GM21723 (cell line): ENCODE data around the gene MVB12B.
"Not testable (repeated sequence)": the region's sequence is repeated elsewhere in the genome, so short reads cannot be mapped to it uniquely, and the experiment has no call there.

Experiments
- ATAC-seq: cut with Tn5 transposase; IDR thresholded peaks from one replicate; pipeline ENCODE4 v1.9.1; 2021; ENCODE audit warnings: mild to moderate bottlenecking, moderate library complexity; ENCODE audit not compliant: unreplicated experiment

The MVB12B gene, protein sequence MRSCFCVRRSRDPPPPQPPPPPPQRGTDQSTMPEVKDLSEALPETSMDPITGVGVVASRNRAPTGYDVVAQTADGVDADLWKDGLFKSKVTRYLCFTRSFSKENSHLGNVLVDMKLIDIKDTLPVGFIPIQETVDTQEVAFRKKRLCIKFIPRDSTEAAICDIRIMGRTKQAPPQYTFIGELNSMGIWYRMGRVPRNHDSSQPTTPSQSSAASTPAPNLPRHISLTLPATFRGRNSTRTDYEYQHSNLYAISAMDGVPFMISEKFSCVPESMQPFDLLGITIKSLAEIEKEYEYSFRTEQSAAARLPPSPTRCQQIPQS

GRCh38 chr9:126326228-126327005 is at the start of gene MVB12B:
TSS of gene MVB12B (plus strand) at chr9:126326829. CDS start at chr9:126326930, 101 bp downstream.
- ATAC-seq, result no peak

DNA sequence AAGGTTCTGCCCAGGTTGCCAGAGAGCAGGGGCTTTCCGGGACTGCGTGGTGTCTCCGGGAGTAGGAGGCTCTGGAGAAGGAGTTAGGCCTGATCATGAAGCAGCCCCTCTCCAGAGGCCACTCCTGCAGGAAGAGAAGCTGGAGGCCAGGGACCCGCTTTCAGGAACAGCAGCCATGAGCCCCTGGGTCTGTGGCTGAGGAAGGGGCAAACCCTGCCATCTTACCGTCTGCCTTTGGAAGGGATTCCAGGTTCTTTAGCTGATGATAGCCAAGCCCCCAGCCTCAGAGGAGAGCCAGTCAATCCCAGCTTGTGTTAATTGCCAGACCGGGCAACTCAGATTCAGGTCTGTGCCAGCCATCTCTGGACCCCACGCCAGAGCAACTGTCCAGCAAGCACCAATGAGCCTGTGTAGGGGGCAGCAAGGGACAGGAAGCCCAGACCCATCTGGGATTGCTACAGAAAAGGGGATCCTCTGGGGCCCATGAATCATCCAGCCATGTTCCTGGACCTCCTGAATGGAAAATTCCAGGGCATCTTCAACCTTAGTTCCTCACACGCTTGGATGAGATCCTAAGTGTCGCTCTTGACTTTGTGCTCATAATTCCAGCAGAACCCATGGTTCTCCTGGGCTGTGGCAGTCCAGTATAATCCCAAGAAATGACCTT is 42.7 kb upstream of the MVB12B start:
- ATAC-seq, result no peak

GRCh38 chr9:126285652-126286051 is 41.0 kb upstream of the MVB12B start:
- ATAC-seq, result not testable (repeated sequence)

DNA sequence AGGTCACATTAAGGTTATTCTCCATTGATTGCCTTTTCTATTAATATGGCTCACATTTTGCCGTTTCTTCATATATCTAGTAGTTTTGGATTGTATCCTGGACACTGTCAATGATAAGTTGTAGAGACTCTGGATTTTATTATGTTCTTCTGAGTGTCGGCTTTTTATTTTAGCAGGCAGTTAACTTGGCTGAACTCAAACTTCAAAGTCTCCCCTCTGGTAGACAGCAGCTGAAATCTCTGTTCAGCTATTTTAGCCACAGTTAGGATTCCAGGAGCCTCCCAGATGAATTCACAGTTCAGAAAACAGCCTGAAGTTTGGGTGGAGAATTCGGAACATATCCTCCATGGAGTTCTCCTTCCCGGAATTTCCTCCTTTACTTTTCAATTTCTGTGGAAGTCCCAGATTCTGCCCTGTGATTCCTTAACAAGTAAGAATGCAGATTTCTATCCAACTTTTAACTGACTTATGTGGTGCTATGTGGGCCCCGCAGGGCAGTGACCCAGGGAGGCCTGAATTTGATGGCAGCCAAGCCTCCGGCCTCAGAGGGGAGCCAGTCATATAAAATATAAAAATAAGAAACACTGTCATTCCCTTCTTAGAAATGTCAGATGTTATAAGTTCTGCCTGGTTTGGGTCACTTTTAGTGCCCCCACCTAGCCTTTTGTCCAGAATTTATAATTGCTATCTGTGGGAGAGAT is 39.3 kb upstream of the MVB12B start:
- ATAC-seq, result no peak

DNA sequence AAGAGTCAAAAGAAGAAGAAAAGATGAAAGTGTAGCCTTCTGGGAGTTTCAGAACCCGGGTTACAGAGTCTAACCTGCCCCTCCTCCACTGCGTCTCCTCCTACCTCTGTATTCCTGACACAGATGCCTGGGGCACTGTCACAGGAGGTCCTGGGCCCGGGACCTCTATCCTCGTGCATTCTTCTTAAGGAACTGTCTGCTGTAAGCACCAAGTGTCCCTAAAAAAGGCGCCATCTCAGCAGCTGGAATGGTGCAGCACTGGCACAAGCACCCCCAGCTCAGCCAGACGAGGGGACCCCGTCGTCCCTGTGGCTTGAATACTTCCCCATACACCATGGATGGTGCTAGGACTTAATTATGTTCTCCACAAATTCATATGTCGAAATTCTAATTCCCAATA is 35.8 kb upstream of the MVB12B start:
- ATAC-seq, result no peak

GRCh38 chr9:126291925-126292324 is 34.7 kb upstream of the MVB12B start:
- ATAC-seq, result no peak

GRCh38 chr9:126292736-126293521 is 33.7 kb upstream of the MVB12B start:
- ATAC-seq, result no peak

DNA sequence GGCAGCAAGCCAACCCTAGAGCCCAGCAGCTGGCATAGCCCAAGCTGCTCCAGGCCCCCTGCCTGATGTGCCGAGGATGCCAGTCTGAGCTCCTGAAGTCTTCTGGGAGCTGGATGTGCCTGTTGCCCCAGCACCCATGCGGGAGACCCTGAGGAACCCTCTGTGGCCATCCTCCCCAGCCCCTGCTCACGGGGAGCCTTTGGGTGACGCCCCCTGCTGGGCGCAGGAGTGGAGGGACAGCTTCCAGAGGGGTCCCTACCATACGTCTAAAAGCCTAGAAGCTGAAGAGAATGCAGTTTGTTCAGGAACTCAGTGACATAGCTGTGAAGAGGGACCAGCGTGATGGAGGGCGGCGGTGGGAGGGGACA is 33.1 kb upstream of the MVB12B start:
- ATAC-seq, result no peak

GRCh38 chr9:126294331-126295081 is 32.1 kb upstream of the MVB12B start:
- ATAC-seq, result no peak

DNA sequence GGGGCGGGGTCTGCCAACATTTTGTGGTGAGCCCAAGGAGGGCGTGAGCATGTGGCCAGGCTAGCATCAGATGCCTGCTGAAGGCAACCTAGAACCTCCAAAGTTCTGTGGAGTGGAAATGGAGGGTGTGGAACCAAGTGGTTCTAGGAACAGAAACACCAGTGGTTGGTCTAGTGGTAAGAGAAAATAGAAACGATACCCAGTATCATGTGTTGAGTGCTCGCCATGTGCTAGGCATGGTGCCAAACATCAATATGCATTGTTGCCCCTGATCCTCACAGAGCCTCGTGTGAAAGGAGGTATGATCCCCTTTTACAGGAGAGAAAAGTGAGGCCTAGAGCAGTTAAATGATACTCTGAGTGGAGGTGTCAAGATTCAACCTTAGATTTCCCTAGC is 31.5 kb upstream of the MVB12B start:
- no peak for ATAC-seq

DNA sequence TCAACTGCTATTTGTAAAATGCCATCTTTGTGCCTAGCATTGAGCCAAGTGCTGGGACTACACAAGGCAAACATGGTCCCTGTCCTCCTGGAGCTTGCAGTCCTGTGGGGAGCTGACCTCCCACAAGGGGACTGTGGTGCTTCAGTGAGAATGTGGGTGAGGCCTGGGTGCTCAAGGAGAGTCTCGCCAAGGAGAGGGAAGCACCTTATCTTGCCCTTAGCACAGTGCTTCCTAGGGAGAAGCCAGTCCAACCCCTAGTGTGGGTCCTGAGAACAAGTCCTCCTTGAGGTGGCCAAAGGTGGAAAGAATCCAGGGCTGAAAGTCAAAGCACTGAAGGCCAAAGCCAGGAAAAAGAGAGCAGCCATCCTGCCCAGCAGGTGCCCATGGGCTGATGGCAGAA is 31.1 kb upstream of the MVB12B start:
- no peak for ATAC-seq

DNA sequence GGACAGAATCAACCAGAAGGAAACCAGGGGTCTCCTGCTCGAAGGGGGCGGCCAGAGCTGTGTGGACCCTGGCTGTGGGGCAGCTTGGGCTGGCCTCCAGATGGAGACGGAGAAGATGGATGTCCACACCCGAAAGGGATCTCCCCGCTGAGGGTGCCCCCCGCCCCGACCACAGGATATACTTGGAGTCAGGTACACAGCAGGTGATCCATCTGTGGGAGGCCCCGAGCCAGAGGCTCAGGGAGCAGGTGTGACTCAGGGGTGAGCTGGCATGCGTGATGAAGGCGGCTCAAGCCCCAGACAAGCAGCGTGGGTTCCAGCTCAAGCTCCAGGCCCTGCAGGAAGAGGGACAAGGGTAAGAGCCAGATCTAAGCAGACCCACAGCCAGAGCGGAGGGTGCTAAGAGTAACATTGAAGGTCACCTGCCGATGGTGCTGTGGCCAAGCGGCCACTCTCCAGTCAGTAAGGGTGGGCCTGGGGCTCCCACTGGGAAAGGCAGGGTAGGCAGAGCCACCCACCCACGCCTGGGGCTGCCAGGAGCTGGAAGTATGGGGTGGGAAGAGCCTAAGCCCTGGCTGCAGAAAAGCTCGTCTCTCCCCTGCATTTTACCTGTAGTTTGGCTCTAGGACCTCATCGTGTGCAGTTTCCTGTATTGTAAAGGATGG is 30.6 kb upstream of the MVB12B start:
- ATAC-seq, result no peak

DNA sequence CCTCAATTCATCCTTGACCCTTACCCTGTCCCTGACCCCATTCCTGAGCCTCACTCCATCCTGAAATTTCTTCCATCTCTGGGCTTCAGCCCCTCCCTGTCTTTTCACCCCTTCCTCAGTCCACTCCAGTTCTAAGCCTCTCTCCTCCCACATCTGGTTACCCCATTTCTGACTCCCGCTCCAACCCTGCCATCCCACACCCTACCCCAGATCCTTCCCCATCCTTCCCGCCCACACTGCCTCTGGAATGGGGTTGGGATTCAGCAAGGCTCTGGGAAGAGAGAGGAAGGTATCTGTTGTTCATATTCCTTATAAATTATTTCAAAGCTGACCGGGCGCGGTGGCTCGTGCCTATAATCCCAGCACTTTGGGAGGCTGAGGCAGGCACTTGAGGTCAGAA is 29.9 kb upstream of the MVB12B start:
- no peak for ATAC-seq

GRCh38 chr9:126297661-126298060 is 29.0 kb upstream of the MVB12B start:
- no peak for ATAC-seq

DNA sequence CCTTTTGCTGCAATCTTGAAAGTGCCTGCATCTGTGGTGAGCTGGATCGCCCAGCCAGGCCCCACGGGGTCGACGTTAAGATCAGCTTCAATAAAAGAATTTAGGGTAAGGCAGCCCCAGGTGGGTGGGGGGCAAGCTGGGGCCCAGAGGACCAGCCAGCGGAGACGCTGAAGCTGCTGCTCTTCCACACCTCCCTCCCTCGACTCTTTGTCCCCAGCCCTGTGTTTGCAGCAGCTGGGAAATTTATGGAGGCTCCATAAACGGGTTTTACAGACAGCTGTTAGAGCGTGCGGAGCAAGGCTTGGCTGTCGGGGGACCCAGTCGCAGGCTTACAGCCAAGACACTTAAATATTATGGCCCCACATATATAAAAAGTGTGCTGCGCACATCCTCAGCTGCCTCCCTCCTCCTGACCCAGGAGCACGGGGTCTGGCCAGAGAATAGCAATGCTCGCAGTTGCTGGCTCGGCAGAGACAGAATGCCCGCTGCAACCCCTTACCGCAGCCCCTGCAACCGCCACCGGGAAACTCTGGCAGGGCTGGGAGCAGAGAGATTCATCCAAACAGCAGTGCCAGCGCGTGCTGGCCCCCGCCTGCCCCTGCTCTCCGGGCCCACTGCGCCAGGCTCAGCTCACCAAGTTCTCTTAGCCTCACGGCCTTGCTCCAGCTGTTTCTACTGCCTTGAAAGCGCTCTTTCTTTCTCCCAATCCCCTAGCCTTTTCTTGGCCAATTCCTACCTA is 28.4 kb upstream of the MVB12B start:
- no peak for ATAC-seq

- no peak for ATAC-seq
These were observed 26.8 kb upstream of the MVB12B start for GRCh38 chr9:126299706-126300276.

DNA sequence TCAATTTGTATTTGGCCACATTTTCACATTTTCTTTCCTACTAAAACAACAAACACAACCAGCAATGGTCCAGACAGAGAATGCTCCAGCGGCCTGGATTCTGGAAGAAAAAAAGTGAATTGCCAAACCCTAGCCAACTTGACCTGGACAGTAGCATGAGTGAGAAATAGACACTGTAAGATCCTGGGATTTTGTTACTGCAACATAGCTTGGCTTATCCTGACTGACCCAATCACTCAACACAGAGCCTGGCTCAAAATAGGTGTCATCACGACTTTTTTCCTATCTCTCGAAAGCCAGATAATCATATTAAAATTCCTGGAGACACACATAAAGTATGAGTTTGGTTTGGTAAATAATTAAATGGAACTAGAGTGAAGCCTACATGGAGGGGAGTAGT is 25.4 kb upstream of the MVB12B start:
- no peak for ATAC-seq

GRCh38 chr9:126301985-126302603 is 24.5 kb upstream of the MVB12B start:
- no peak for ATAC-seq
